ENCODE measurements around the gene TBC1D3I. TPM values are rescaled to one million over a fixed set of nuclear protein-coding genes. Genes with fewer than 3 reads are reported as not detected.
"Not testable (repeated sequence)": the region's sequence is repeated elsewhere in the genome, so short reads cannot be mapped to it uniquely, and the experiment has no call there.

Gene TBC1D3I
- total RNA-seq, 1 donor from 2014 or later: 0.72 TPM

DNA sequence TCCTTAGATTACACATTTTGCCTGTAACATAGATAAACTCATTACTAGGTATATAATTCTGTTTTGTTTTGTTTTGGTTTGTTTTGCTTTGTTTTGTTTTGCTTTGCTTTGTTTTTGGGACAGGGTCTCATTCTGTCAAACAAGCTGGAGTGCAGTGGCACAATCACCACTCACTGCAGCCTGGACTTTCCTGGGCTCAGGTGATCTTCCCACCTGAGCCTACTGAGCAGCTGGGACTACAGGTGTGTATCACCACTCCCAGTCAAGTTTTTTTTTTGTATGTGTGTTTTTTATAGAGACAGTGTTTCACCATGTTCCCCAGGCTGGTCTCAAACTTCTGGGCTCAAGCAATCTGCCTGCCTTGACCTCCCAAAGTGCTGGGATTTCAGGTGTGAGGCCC lies 54.8 kb downstream of the TBC1D3I start:
- intact Hi-C loops (cut with DNase I): no loop called here
- H3K36me3 ChIP-seq: no peaks in the 10 kb centered on the region
- ATAC-seq: no peak
- H3K9me3 ChIP-seq: no peaks in the 10 kb centered on the region
- no peak overlapping the region for H3K4me3 ChIP-seq
- no peaks in the 10 kb centered on the region for H3K4me1 ChIP-seq
- no peak for DNase-seq
- H3K27ac ChIP-seq: no peak overlapping the region
- no peaks in the 10 kb centered on the region for H3K27me3 ChIP-seq
- TF ChIP-seq, protein P1, sequence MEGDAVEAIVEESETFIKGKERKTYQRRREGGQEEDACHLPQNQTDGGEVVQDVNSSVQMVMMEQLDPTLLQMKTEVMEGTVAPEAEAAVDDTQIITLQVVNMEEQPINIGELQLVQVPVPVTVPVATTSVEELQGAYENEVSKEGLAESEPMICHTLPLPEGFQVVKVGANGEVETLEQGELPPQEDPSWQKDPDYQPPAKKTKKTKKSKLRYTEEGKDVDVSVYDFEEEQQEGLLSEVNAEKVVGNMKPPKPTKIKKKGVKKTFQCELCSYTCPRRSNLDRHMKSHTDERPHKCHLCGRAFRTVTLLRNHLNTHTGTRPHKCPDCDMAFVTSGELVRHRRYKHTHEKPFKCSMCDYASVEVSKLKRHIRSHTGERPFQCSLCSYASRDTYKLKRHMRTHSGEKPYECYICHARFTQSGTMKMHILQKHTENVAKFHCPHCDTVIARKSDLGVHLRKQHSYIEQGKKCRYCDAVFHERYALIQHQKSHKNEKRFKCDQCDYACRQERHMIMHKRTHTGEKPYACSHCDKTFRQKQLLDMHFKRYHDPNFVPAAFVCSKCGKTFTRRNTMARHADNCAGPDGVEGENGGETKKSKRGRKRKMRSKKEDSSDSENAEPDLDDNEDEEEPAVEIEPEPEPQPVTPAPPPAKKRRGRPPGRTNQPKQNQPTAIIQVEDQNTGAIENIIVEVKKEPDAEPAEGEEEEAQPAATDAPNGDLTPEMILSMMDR (IDR thresholded peaks at IDR 0.05): no peak

GRCh38 chr17:36207383-36207782 lies 57.0 kb downstream of the TBC1D3I start:
- intact Hi-C loops (cut with DNase I): not testable (repeated sequence)

DNA sequence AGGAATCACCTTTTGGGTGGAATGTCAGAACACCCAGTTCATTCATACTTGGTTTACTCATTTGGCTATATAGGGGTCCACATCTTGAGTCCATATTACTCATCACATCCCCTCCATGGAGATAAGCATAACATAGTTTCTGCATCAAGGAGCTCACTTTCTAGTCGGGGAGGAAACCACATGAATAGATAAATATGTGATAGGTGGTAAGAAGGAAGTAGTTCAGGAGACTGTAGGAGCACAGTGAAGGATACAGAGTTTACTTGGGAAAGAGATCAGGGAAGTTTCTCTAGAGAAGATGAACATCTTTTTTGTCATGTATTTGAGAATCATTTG lies 57.9 kb downstream of the TBC1D3I start:
- H3K27me3 ChIP-seq; H3K36me3 ChIP-seq; H3K4me3 ChIP-seq; ATAC-seq; DNase-seq; H3K4me1 ChIP-seq; intact Hi-C loops (cut with DNase I); H3K27ac ChIP-seq; H3K9me3 ChIP-seq: not testable (repeated sequence)

More at GRCh38 chr17:36207383-36207782, 57.0 kb downstream of the TBC1D3I start:
- not testable (repeated sequence) for H3K9me3 ChIP-seq, H3K27me3 ChIP-seq, H3K27ac ChIP-seq, DNase-seq, H3K4me3 ChIP-seq, H3K36me3 ChIP-seq, ATAC-seq, H3K4me1 ChIP-seq

DNA sequence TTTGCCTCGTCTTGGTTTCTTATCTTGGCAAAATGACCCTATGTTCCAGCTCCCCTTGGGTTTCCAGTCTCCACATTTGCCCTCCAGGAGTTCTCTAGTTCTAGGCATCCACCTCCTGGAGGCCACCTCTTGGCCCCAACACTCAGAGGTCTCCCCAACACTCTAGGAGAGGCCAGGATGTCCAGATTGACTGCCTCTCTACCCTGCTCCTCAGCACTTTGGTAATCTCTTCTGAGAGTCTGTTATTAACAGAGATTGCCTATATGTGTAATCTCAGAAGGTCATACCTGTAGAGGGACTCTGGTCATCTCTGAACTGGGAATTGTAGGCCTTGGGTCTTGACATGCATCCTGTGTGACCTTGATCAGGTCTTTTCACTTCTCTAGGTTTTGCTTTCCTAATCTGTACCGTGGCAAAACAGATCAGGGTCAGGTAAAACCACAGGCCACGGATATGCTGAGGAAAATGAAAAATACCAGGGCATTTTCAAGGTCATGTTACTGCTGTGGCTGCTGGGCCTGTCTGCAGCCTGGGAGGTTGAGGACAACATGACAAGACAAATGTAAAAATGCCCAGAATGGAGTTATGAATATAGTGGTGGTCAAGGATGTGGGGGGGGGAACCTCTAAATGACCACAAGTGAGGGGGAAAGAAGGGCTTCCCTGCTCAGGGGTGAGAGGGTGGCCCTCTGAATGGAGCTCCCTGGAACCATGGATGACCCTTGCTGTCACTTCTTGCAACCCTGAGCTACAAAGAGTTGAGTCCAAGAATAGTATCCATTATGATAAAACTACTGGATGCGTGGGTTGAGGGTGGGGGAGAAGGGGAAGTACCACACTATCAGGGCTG lies 58.5 kb downstream of the TBC1D3I start:
- TF ChIP-seq, protein P1 (IDR thresholded peaks at IDR 0.05): no peak
- no peak for DNase-seq
- intact Hi-C loops (cut with DNase I): no loop called here

DNA sequence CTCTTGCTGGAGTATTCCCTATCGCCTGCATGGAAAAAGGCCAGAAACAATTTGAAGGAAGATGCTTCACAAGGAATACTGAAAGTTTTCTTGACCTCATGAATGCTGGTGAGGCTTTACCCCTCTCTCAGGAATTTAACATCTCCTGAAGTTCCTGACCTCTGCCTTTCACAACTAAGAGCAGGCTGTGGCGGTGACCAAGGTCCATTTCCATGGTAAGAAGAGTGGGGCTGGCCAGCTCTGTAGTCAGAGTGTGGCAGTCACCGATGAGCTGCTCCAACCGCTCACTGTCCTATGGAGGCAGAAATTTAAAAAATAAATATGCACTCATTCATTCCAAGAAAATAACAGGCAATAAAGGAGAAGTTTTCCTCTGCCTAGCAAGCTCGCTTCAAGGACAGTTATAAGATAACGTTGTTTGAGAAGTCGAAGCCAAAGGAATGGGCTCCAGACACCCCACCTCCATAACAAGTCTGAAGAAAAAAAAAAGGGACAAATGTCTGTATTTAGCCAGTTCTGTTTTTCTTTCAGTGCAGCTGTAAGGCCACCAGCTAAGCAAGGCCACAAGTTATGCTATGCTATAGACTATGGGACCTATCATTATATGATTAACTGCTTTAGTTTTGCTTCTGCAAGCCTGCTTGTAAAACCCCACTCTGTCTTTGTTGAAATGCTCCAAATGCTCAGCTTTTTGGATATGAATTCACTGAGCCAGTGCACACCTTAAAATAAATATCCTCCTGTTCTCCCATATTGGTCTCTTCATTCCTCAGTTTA lies 59.5 kb downstream of the TBC1D3I start:
- H3K4me3 ChIP-seq: no peak overlapping the region
- intact Hi-C loops (cut with DNase I): no loop called here
- TF ChIP-seq, protein P1 (IDR thresholded peaks at IDR 0.05): no peak
- H3K27me3 ChIP-seq: no peaks in the 10 kb centered on the region
- H3K4me1 ChIP-seq: peaks cover 3% of the 10 kb centered on the region
- no peak overlapping the region for H3K27ac ChIP-seq
- H3K36me3 ChIP-seq: no peaks in the 10 kb centered on the region
- H3K9me3 ChIP-seq: no peaks in the 10 kb centered on the region
- no peak for DNase-seq
- no peak for ATAC-seq

More for the DNA sequence above, 58.5 kb downstream of the TBC1D3I start:
- Histone ChIP-seq H3K27me3 (no peaks in the 10 kb centered on the region), H3K4me3 (no peak overlapping the region), H3K9me3 (no peaks in the 10 kb centered on the region), H3K36me3 (no peaks in the 10 kb centered on the region), H3K27ac (no peak overlapping the region), H3K4me1 (peaks cover 3% of the 10 kb centered on the region)
- no peak for ATAC-seq

Other genes starting within 250 kb of the TBC1D3I start
- 26.5 TPM for gene CCL23, start 246.6 kb downstream of the TBC1D3I start, total RNA-seq
- gene CCL18, start 200.3 kb downstream of the TBC1D3I start, total RNA-seq: 31.9 TPM
- gene CCL3, start 174.4 kb downstream of the TBC1D3I start, total RNA-seq: 9.9 TPM
- gene CCL4, start 160.7 kb downstream of the TBC1D3I start, total RNA-seq: 12.5 TPM
- gene TBC1D3B, start 87.9 kb downstream of the TBC1D3I start, total RNA-seq: 8.2 TPM
- 0.72 TPM for gene CCL3L1, start 67.8 kb downstream of the TBC1D3I start, total RNA-seq
- 4.5 TPM for gene CCL4L2, start 53.5 kb downstream of the TBC1D3I start, total RNA-seq
- gene TBC1D3G, start 59.3 kb upstream of the TBC1D3I start, total RNA-seq: not detected
- not detected for gene TBC1D3H, start 123.9 kb upstream of the TBC1D3I start, total RNA-seq
- gene ZNHIT3, start 222.1 kb upstream of the TBC1D3I start, total RNA-seq: 29.0 TPM